IgD-negative memory B cell (primary cell): ENCODE data around the gene RTL10. TPM values are rescaled to one million over a fixed set of nuclear protein-coding genes. Genes with fewer than 3 reads are reported as not detected.

Experiments used
- polyA plus RNA-seq: library from polyadenylated mRNA; unstranded; fragments of 300-500 nt; fragmentation: Illumina TruSeq; gene quantifications from one replicate; pipeline ENCODE4 v1.2.3, GENCODE V29; 2021

Gene RTL10
- polyA plus RNA-seq, 1 donor from 2014 or later = 7.3 TPM

Other genes with a start within 250 kb of the RTL10 start
- gene SEPTIN5, start 140.4 kb downstream of the RTL10 start, polyA plus RNA-seq = 0.43 TPM
- 2.0 TPM for gene GP1BB, start 131.3 kb downstream of the RTL10 start, polyA plus RNA-seq
- gene TBX1, start 94.1 kb downstream of the RTL10 start, polyA plus RNA-seq = not detected
- gene GNB1L, start within 50 bp of the RTL10 start, polyA plus RNA-seq = 15.3 TPM
- gene COMT, start 86.9 kb upstream of the RTL10 start, polyA plus RNA-seq = 85.3 TPM
- 17.3 TPM for gene TXNRD2, start 86.9 kb upstream of the RTL10 start, polyA plus RNA-seq
- 0.16 TPM for gene ARVCF, start 161.9 kb upstream of the RTL10 start, polyA plus RNA-seq
- 44.5 TPM for gene TANGO2, start 166.2 kb upstream of the RTL10 start, polyA plus RNA-seq
- gene DGCR8, start 225.4 kb upstream of the RTL10 start, polyA plus RNA-seq = 4.8 TPM